CD14-positive monocyte (primary cell): ENCODE measurements around the gene ZFP90. TPM values are rescaled to one million over a fixed set of nuclear protein-coding genes. Genes with fewer than 3 reads are reported as not detected.

Experiments used
- DNase-seq, 3 donors: peaks; one replicate each; pipeline ENCODE4 v3.0.0-alpha.2; 2011 to 2022
- H2AFZ ChIP-seq: 2 replicates; pipeline ENCODE4 v1.6.0; 2012; ENCODE audit warnings: mild to moderate bottlenecking, low read depth, low read length, inconsistent platforms; ENCODE audit not compliant: insufficient read depth, poor library complexity, severe bottlenecking
- H3K27ac ChIP-seq, 2 donors: 1 replicate in 1 of 2; 2 replicates in 1 of 2; pipeline ENCODE4 v1.5.1; 2012 to 2013; ENCODE audit warnings: low read length in 2 of 2, control low read depth in 1 of 2, inconsistent platforms in 1 of 2, low read depth in 1 of 2, mild to moderate bottlenecking in 1 of 2
- H3K27me3 ChIP-seq, 2 donors: one replicate each; pipeline versions ENCODE4 v1.6.0 to v1.6.1; 2011 to 2013; ENCODE audit warnings: low read length in 2 of 2; ENCODE audit not compliant: control insufficient read depth in 2 of 2, insufficient read depth in 2 of 2
- H3K36me3 ChIP-seq, 2 donors: replicated peaks in 1 of 2; 1 replicate in 1 of 2; 2 replicates in 1 of 2; pipeline versions ENCODE4 v1.5.1 to v1.6.1; 2012 to 2013; ENCODE audit warnings: low read length in 2 of 2, control low read depth in 1 of 2, inconsistent platforms in 1 of 2, mild to moderate bottlenecking in 1 of 2; ENCODE audit not compliant: insufficient read depth in 2 of 2, control insufficient read depth in 1 of 2
- H3K4me1 ChIP-seq, 2 donors: 1 replicate in 1 of 2; 2 replicates in 1 of 2; pipeline versions ENCODE4 v1.5.1 to v1.6.1; 2012 to 2013; ENCODE audit warnings: low read length in 2 of 2, control low read depth in 1 of 2, inconsistent platforms in 1 of 2, mild to moderate bottlenecking in 1 of 2, moderate library complexity in 1 of 2; ENCODE audit not compliant: insufficient read depth in 2 of 2, control insufficient read depth in 1 of 2
- H3K4me2 ChIP-seq: replicated peaks from 2 replicates; pipeline ENCODE3; 2012; ENCODE audit warnings: low read length, moderate library complexity, mild to moderate bottlenecking; ENCODE audit not compliant: poor library complexity, severe bottlenecking; ENCODE audit errors: extremely low read depth
- H3K4me3 ChIP-seq, 3 experiments: fragments of 200-600 bp in 1 of 3; sonication (generic) in 1 of 3; replicated peaks in 1 of 3; 1 replicate in 2 of 3; 2 replicates in 1 of 3; pipeline ENCODE4 v1.5.1; 2011 to 2013; ENCODE audit warnings: low read length in 3 of 3, mild to moderate bottlenecking in 3 of 3, control low read depth in 2 of 3, low read depth in 2 of 3, inconsistent platforms in 1 of 3, moderate library complexity in 1 of 3
- H3K79me2 ChIP-seq: 2 replicates; pipeline ENCODE4 v1.6.0; 2012; ENCODE audit warnings: mild to moderate bottlenecking, control low read depth, inconsistent platforms, low read length, moderate library complexity; ENCODE audit not compliant: insufficient read depth
- H3K9ac ChIP-seq: 2 replicates; pipeline ENCODE4 v1.6.0; 2017; ENCODE audit warnings: low read length, mild to moderate bottlenecking; ENCODE audit not compliant: insufficient read depth, poor library complexity, severe bottlenecking
- H3K9me3 ChIP-seq, 2 donors: replicated peaks in 1 of 2; 1 replicate in 1 of 2; 2 replicates in 1 of 2; pipeline versions ENCODE4 v1.5.1 to v1.6.1; 2012 to 2013; ENCODE audit warnings: low read length in 2 of 2, control low read depth in 1 of 2; ENCODE audit not compliant: control insufficient read depth in 1 of 2, insufficient read depth in 1 of 2
- H4K20me1 ChIP-seq: 2 replicates; pipeline ENCODE4 v1.6.0; 2012; ENCODE audit warnings: mild to moderate bottlenecking, low read length, control low read depth, moderate library complexity; ENCODE audit not compliant: insufficient read depth
- H3K27ac Mint-ChIP-seq, 7 donors: one replicate each; pipeline ENCODE4 v1.8.0; 2020; ENCODE audit warnings: mild to moderate bottlenecking in 7 of 7, mixed read lengths in 7 of 7, moderate library complexity in 6 of 7, inconsistent platforms in 2 of 7
- H3K27me3 Mint-ChIP-seq, 3 donors: one replicate each; pipeline ENCODE4 v1.8.0; 2021 to 2022; ENCODE audit warnings: low read depth in 3 of 3, mild to moderate bottlenecking in 3 of 3, mixed read lengths in 3 of 3, moderate library complexity in 3 of 3, inconsistent platforms in 1 of 3
- H3K36me3 Mint-ChIP-seq, 2 donors: one replicate each; pipeline ENCODE4 v1.8.0; 2020; ENCODE audit warnings: mixed read lengths in 2 of 2, inconsistent platforms in 1 of 2, mild to moderate bottlenecking in 1 of 2
- H3K4me1 Mint-ChIP-seq: one replicate; pipeline ENCODE4 v1.8.0; 2020; ENCODE audit warnings: mild to moderate bottlenecking, mixed read lengths
- H3K4me3 Mint-ChIP-seq, 2 donors: one replicate each; pipeline ENCODE4 v1.8.0; 2020; ENCODE audit warnings: mild to moderate bottlenecking in 2 of 2, mixed read lengths in 2 of 2, moderate library complexity in 1 of 2
- H3K9me3 Mint-ChIP-seq, 7 donors: one replicate each; pipeline ENCODE4 v1.8.0; 2020 to 2022; ENCODE audit warnings: mixed read lengths in 7 of 7, mild to moderate bottlenecking in 6 of 7, moderate library complexity in 6 of 7, inconsistent platforms in 2 of 7
- WGBS: methylation state at CpG from one replicate; pipeline ENCODE4 v1.1.5; 2013; ENCODE audit warnings: missing lambda C conversion rate; ENCODE audit not compliant: insufficient coverage; 5-methylcytosine and 5-hydroxymethylcytosine counted together
- intact Hi-C, 2 donors: fragments of 100-400 bp; cut with micrococcal nuclease; formaldehyde crosslinking; loops; one replicate each; pipeline versions ENCODE4 v1.15.0 to v1.15.1; 2023
- polyA plus RNA-seq, 3 donors: library from polyadenylated mRNA; depleted of rRNA in 1 of 3; unstranded in 2 of 3; stranded (reverse) in 1 of 3; fragments of 300-500 nt in 2 of 3; fragments of >200 nt in 1 of 3; fragmentation: Illumina TruSeq in 2 of 3; gene quantifications; 1 replicate in 2 of 3; 2 replicates in 1 of 3; pipeline ENCODE4 v1.2.3, GENCODE V29; 2012 to 2021
- TF ChIP-seq, protein P1 (sequence below): fragments of 200-600 bp; IDR thresholded peaks from one replicate; pipeline ENCODE4 v1.8.0; 2022; ENCODE audit warnings: antibody characterized with exemption, mild to moderate bottlenecking

Gene ZFP90
- polyA plus RNA-seq, 3 donors = 4.2 to 7.9 (median 6.3) TPM

DNA sequence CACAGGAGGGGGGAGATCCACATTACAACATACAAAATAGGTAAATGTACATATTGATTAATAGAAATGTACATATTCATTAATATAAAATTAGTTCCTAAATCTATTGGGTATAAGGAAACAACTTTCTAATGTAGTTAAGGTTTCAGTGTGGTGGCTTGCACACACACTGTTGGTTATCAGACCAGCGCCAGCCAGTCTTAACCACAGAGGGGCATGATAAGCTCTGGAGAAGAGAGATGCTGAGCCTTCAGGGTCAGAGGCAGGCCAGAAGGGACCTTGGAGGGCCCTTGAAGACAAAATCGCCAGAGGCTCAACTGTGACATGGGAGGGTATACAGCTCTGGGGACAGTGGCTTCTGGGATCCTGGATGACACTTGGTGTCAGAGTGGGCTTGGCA, 10.9 kb upstream of the ZFP90 start:
- H3K9me3 Mint-ChIP-seq = peaks cover 6 to 23% (median 12%) of the 10 kb centered on the region in 7 donors
- no peak overlapping the region for H3K9ac ChIP-seq
- H3K4me1 ChIP-seq = peaks cover 18 to 20% of the 10 kb centered on the region in 2 donors
- peaks cover 9 to 38% (median 35%) of the 10 kb centered on the region in 3 donors for H3K27me3 Mint-ChIP-seq
- H3K4me3 Mint-ChIP-seq = no peak overlapping the region
- no peaks in the 10 kb centered on the region for H4K20me1 ChIP-seq
- H3K36me3 Mint-ChIP-seq = no peaks in the 10 kb centered on the region
- 54% methylated on average over 2 of the region's 2 CpGs for WGBS
- no peaks in the 10 kb centered on the region for H3K79me2 ChIP-seq
- no peaks in the 10 kb centered on the region for H3K36me3 ChIP-seq
- peaks cover 17% of the 10 kb centered on the region for H3K4me1 Mint-ChIP-seq
- H3K27ac ChIP-seq = no peak overlapping the region
- TF ChIP-seq, protein P1, sequence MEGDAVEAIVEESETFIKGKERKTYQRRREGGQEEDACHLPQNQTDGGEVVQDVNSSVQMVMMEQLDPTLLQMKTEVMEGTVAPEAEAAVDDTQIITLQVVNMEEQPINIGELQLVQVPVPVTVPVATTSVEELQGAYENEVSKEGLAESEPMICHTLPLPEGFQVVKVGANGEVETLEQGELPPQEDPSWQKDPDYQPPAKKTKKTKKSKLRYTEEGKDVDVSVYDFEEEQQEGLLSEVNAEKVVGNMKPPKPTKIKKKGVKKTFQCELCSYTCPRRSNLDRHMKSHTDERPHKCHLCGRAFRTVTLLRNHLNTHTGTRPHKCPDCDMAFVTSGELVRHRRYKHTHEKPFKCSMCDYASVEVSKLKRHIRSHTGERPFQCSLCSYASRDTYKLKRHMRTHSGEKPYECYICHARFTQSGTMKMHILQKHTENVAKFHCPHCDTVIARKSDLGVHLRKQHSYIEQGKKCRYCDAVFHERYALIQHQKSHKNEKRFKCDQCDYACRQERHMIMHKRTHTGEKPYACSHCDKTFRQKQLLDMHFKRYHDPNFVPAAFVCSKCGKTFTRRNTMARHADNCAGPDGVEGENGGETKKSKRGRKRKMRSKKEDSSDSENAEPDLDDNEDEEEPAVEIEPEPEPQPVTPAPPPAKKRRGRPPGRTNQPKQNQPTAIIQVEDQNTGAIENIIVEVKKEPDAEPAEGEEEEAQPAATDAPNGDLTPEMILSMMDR = no peak
- peak overlapping the region in 1 of 7 donors; percentile 54 for H3K27ac Mint-ChIP-seq
- no peak overlapping the region for H3K4me2 ChIP-seq
- no peak overlapping the region for H3K4me3 ChIP-seq
- intact Hi-C loops = loop anchor here in 1 of 2 donors (2.0 to 5.0 kb wide), 2 partner anchors 317 to 594 kb away; no protein-coding TSS in a partner anchor
- H3K27me3 ChIP-seq = peaks cover 6 to 27% of the 10 kb centered on the region in 2 donors
- no peak overlapping the region for H2AFZ ChIP-seq
- DNase-seq = no peak
- peaks cover 0 to 6% of the 10 kb centered on the region in 2 donors for H3K9me3 ChIP-seq

GRCh38 chr16:68528686-68529379, 10.3 kb upstream of the ZFP90 start:
- TF ChIP-seq, protein P1 = peak; percentile 93
- no peak overlapping the region for H3K4me3 ChIP-seq
- peak overlapping the region; percentile 23 for H3K4me2 ChIP-seq
- no peaks in the 10 kb centered on the region for H3K36me3 Mint-ChIP-seq
- peaks cover 10 to 38% (median 35%) of the 10 kb centered on the region in 3 donors for H3K27me3 Mint-ChIP-seq
- intact Hi-C loops = loop anchor here in 1 of 2 donors (2.0 to 5.0 kb wide), 2 partner anchors 316 to 593 kb away; no protein-coding TSS in a partner anchor
- H2AFZ ChIP-seq = peak overlapping the region; percentile 16
- peaks cover 9 to 27% (median 17%) of the 10 kb centered on the region in 7 donors for H3K9me3 Mint-ChIP-seq
- WGBS = 10% methylated on average over 21 of the region's 29 CpGs
- H3K79me2 ChIP-seq = no peaks in the 10 kb centered on the region
- no peak overlapping the region for H3K27ac Mint-ChIP-seq
- H3K27ac ChIP-seq = no peak overlapping the region
- DNase-seq = peak; percentile 68 to 77 (median 74)
- H3K4me3 Mint-ChIP-seq = peak overlapping the region in 1 of 2 donors; percentile 91
- peaks cover 17% of the 10 kb centered on the region for H3K4me1 Mint-ChIP-seq
- no peak overlapping the region for H3K9ac ChIP-seq
- H3K27me3 ChIP-seq = peaks cover 6 to 27% of the 10 kb centered on the region in 2 donors
- peaks cover 0 to 11% of the 10 kb centered on the region in 2 donors for H3K9me3 ChIP-seq
- no peaks in the 10 kb centered on the region for H4K20me1 ChIP-seq
- peaks cover 18 to 20% of the 10 kb centered on the region in 2 donors for H3K4me1 ChIP-seq
- no peaks in the 10 kb centered on the region for H3K36me3 ChIP-seq
